NCI-H82 (cell line): Measurements from ENCODE around the gene DUOX2.
"Not testable (repeated sequence)": the region's sequence is repeated elsewhere in the genome, so short reads cannot be mapped to it uniquely, and the experiment has no call there.

Experiments
- DNase-seq: peaks from one replicate; lab custom pipeline; 2025; lab: John Stamatoyannopoulos, UW

The DUOX2 gene

GRCh38 chr15:45073602-45074001 is 40.4 kb downstream of the DUOX2 start:
- not testable (repeated sequence) for DNase-seq

- DNase-seq, result not testable (repeated sequence)
Measured at GRCh38 chr15:45069942-45070360, 44.0 kb downstream of the DUOX2 start.

- DNase-seq, result no peak
Measured at GRCh38 chr15:45064386-45064785, 49.6 kb downstream of the DUOX2 start.

GRCh38 chr15:45062301-45062700 is 51.7 kb downstream of the DUOX2 start:
- not testable (repeated sequence) for DNase-seq

GRCh38 chr15:45058690-45059675 is 55.0 kb downstream of the DUOX2 start:
- not testable (repeated sequence) for DNase-seq

- not testable (repeated sequence) for DNase-seq
Measured at GRCh38 chr15:45052676-45053075, 61.3 kb downstream of the DUOX2 start.

GRCh38 chr15:45050587-45050986 is 63.4 kb downstream of the DUOX2 start:
- no peak for DNase-seq

- no peak for DNase-seq
Measured at GRCh38 chr15:45048794-45049631, 65.0 kb downstream of the DUOX2 start.

- not testable (repeated sequence) for DNase-seq
Measured at GRCh38 chr15:45048449-45048793, 65.6 kb downstream of the DUOX2 start.

- DNase-seq, result not testable (repeated sequence)
Measured at GRCh38 chr15:45044270-45044669, 69.7 kb downstream of the DUOX2 start.

GRCh38 chr15:45042859-45043258 is 71.1 kb downstream of the DUOX2 start:
- not testable (repeated sequence) for DNase-seq
